SKM-1 treated with dmso at 0.1 percent for 144 hours (cell line): ENCODE data around the gene MRPL45.

Experiments
- DNase-seq: peaks from one replicate; lab custom pipeline; 2025; ENCODE audit not compliant: unreplicated experiment; lab: John Stamatoyannopoulos, UW

MRPL45 gene

GRCh38 chr17:38324772-38325171 is 27.8 kb downstream of the MRPL45 start:
- no peak for DNase-seq

- no peak for DNase-seq
These were observed 28.4 kb downstream of the MRPL45 start for GRCh38 chr17:38325221-38325851.

GRCh38 chr17:38326996-38327792 is 30.2 kb downstream of the MRPL45 start:
- DNase-seq = peak; percentile 35

GRCh38 chr17:38327936-38328335 is 31.0 kb downstream of the MRPL45 start:
- no peak for DNase-seq

GRCh38 chr17:38328620-38329019 is 31.7 kb downstream of the MRPL45 start:
- no peak for DNase-seq

- DNase-seq = no peak
These were observed 32.3 kb downstream of the MRPL45 start for GRCh38 chr17:38329284-38329683.

GRCh38 chr17:38329808-38330730 is 33.1 kb downstream of the MRPL45 start:
- no peak for DNase-seq

GRCh38 chr17:38330941-38331411 is 34.0 kb downstream of the MRPL45 start:
- DNase-seq = no peak

- no peak for DNase-seq
These were observed 35.8 kb downstream of the MRPL45 start for GRCh38 chr17:38332735-38333134.

- no peak for DNase-seq
These were observed 36.8 kb downstream of the MRPL45 start for GRCh38 chr17:38333635-38334295.

- no peak for DNase-seq
These were observed 37.8 kb downstream of the MRPL45 start for GRCh38 chr17:38334480-38335364.

- DNase-seq = no peak
These were observed 39.9 kb downstream of the MRPL45 start for GRCh38 chr17:38336838-38337237.

- DNase-seq = no peak
These were observed 41.1 kb downstream of the MRPL45 start for GRCh38 chr17:38338053-38338452.

- no peak for DNase-seq
These were observed 41.6 kb downstream of the MRPL45 start for GRCh38 chr17:38338535-38338934.

- DNase-seq = no peak
These were observed 42.9 kb downstream of the MRPL45 start for GRCh38 chr17:38339891-38340290.

GRCh38 chr17:38341035-38341721 is 44.2 kb downstream of the MRPL45 start:
- DNase-seq = no peak

GRCh38 chr17:38342886-38343607 is 46.1 kb downstream of the MRPL45 start:
- no peak for DNase-seq

GRCh38 chr17:38343608-38344419 is 46.8 kb downstream of the MRPL45 start, which contains the start of gene GPR179:
Gene GPR179 (minus strand): TSS chr17:38343956. CDS start chr17:38343789, 167 bp downstream.
- no peak for DNase-seq
